ENCODE data around the gene SNX32.

Gene SNX32

DNA sequence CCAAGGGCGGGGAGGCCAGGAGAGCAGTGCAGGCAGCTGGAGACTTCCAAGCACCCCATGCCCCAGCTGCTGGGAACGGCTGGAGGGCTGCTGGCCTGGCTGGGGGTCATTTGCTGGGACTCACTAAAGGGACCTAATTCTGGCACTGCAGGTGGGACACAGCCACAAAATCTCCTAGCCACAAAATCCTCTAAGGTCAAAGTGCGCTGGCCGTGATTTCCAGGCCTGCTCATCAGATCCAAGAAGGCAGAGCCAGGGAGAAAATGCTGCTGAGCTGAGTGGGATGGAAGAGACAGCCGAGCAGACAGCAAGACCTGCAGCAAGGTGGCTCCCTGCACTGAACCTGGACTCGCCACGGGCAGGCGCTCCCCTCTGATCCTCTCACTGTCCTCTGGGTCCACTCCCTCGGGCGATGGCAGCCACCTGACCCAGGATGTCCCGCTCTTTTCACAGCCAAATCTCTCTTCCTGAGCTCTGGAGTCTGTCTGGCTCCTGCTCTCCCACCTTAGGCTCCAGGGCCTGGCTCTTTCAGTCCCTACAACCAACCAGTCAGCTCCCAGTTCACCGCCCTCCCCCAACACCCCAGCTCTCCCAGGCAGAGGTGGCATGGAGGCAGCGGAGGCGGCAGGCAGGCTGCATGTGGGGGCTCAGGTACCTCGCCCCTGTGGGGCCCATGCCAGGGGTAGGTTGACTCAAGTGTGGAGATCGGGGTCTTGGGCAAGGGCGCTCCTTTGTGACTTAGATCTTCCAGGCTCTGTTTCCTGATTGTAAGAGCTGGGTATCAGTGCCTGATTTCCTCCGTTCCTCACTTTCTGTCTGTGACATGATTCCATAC lies 32.4 kb upstream of the SNX32 start:
- no peaks in the 10 kb centered on the region for H3K9me3 ChIP-seq (ENCODE audit: control insufficient read depth in 2 of 2, low read length in 2 of 2)
- no peaks in the 10 kb centered on the region for H3K36me3 ChIP-seq (ENCODE audit: control insufficient read depth in 2 of 2, insufficient read depth in 2 of 2, low read length in 2 of 2)
- H3K27me3 ChIP-seq (ENCODE audit: control insufficient read depth in 1 of 2, insufficient read depth in 2 of 2, low read length in 2 of 2), result peaks cover 33 to 43% of the 10 kb centered on the region in 2 donors
- no peak overlapping the region for H3K27ac ChIP-seq (ENCODE audit: low read length)
- no peaks in the 10 kb centered on the region for H3K4me1 ChIP-seq (ENCODE audit: control insufficient read depth, insufficient read depth, low read length)
- no peak overlapping the region for H3K9ac ChIP-seq (ENCODE audit: low read length in 2 of 2)
- H3K4me3 ChIP-seq (ENCODE audit: low read length in 2 of 2), result no peak overlapping the region

GRCh38 chr11:65802841-65803240 lies 30.9 kb upstream of the SNX32 start:
- H3K9ac ChIP-seq (ENCODE audit: low read length in 2 of 2), result no peak overlapping the region
- no peaks in the 10 kb centered on the region for H3K4me1 ChIP-seq (ENCODE audit: control insufficient read depth, insufficient read depth, low read length)
- H3K27ac ChIP-seq (ENCODE audit: low read length), result no peak overlapping the region
- no peaks in the 10 kb centered on the region for H3K36me3 ChIP-seq (ENCODE audit: control insufficient read depth in 2 of 2, insufficient read depth in 2 of 2, low read length in 2 of 2)
- H3K9me3 ChIP-seq (ENCODE audit: control insufficient read depth in 2 of 2, low read length in 2 of 2), result no peaks in the 10 kb centered on the region
- no peak overlapping the region for H3K4me3 ChIP-seq (ENCODE audit: low read length in 2 of 2)
- peaks cover 34% of the 10 kb centered on the region in 2 donors for H3K27me3 ChIP-seq (ENCODE audit: control insufficient read depth in 1 of 2, insufficient read depth in 2 of 2, low read length in 2 of 2)

GRCh38 chr11:65803797-65804492 lies 29.8 kb upstream of the SNX32 start:
- no peaks in the 10 kb centered on the region for H3K4me1 ChIP-seq (ENCODE audit: control insufficient read depth, insufficient read depth, low read length)
- H3K9me3 ChIP-seq (ENCODE audit: control insufficient read depth in 2 of 2, low read length in 2 of 2), result no peaks in the 10 kb centered on the region
- no peak overlapping the region for H3K4me3 ChIP-seq (ENCODE audit: low read length in 2 of 2)
- H3K9ac ChIP-seq (ENCODE audit: low read length in 2 of 2), result no peak overlapping the region
- H3K36me3 ChIP-seq (ENCODE audit: control insufficient read depth in 2 of 2, insufficient read depth in 2 of 2, low read length in 2 of 2), result no peaks in the 10 kb centered on the region
- H3K27me3 ChIP-seq (ENCODE audit: control insufficient read depth in 1 of 2, insufficient read depth in 2 of 2, low read length in 2 of 2), result peaks cover 29 to 32% of the 10 kb centered on the region in 2 donors
- H3K27ac ChIP-seq (ENCODE audit: low read length), result no peak overlapping the region

GRCh38 chr11:65806979-65807378 lies 26.8 kb upstream of the SNX32 start:
- Histone ChIP-seq H3K36me3 (ENCODE audit: control insufficient read depth in 2 of 2, insufficient read depth in 2 of 2, low read length in 2 of 2) (no peaks in the 10 kb centered on the region), H3K27me3 (ENCODE audit: control insufficient read depth in 1 of 2, insufficient read depth in 2 of 2, low read length in 2 of 2) (peaks cover 18 to 24% of the 10 kb centered on the region in 2 donors), H3K4me3 (ENCODE audit: low read length in 2 of 2) (no peak overlapping the region), H3K9me3 (ENCODE audit: control insufficient read depth in 2 of 2, low read length in 2 of 2) (no peaks in the 10 kb centered on the region), H3K4me1 (ENCODE audit: control insufficient read depth, insufficient read depth, low read length) (peaks cover 2% of the 10 kb centered on the region), H3K9ac (ENCODE audit: low read length in 2 of 2) (no peak overlapping the region), H3K27ac (ENCODE audit: low read length) (no peak overlapping the region)

GRCh38 chr11:65808744-65809341 lies 24.9 kb upstream of the SNX32 start:
- Histone ChIP-seq H3K27ac (ENCODE audit: low read length) (no peak overlapping the region), H3K36me3 (ENCODE audit: control insufficient read depth in 2 of 2, insufficient read depth in 2 of 2, low read length in 2 of 2) (no peaks in the 10 kb centered on the region), H3K4me3 (ENCODE audit: low read length in 2 of 2) (no peak overlapping the region), H3K9ac (ENCODE audit: low read length in 2 of 2) (no peak overlapping the region), H3K9me3 (ENCODE audit: control insufficient read depth in 2 of 2, low read length in 2 of 2) (no peaks in the 10 kb centered on the region), H3K27me3 (ENCODE audit: control insufficient read depth in 1 of 2, insufficient read depth in 2 of 2, low read length in 2 of 2) (peaks cover 5 to 8% of the 10 kb centered on the region in 2 donors), H3K4me1 (ENCODE audit: control insufficient read depth, insufficient read depth, low read length) (peaks cover 4% of the 10 kb centered on the region)

DNA sequence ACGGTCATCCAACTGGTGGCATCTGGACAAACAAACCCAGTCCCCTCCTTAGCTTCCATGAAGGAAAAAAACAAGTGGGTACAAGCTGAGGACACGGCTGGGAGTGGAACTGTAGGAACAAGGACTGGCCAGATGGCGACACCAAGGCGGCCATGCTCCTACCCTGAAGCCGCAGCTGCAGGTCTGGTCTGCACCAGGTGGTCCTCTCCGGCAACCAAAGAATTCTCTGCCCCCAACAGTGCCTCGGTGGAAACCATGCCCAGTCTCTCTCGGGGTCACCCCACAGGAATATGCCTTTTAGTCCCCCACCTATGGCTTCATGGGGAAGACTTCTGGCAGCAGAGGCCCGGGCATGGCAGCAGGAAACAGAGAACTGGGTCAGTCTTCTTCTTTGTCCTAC lies 24.3 kb upstream of the SNX32 start:
- no peak overlapping the region for H3K9ac ChIP-seq (ENCODE audit: low read length in 2 of 2)
- H3K36me3 ChIP-seq (ENCODE audit: control insufficient read depth in 2 of 2, insufficient read depth in 2 of 2, low read length in 2 of 2), result no peaks in the 10 kb centered on the region
- peaks cover 4% of the 10 kb centered on the region for H3K4me1 ChIP-seq (ENCODE audit: control insufficient read depth, insufficient read depth, low read length)
- no peak overlapping the region for H3K27ac ChIP-seq (ENCODE audit: low read length)
- no peaks in the 10 kb centered on the region for H3K9me3 ChIP-seq (ENCODE audit: control insufficient read depth in 2 of 2, low read length in 2 of 2)
- H3K27me3 ChIP-seq (ENCODE audit: control insufficient read depth in 1 of 2, insufficient read depth in 2 of 2, low read length in 2 of 2), result peaks cover 0 to 2% of the 10 kb centered on the region in 2 donors
- H3K4me3 ChIP-seq (ENCODE audit: low read length in 2 of 2), result no peak overlapping the region

DNA sequence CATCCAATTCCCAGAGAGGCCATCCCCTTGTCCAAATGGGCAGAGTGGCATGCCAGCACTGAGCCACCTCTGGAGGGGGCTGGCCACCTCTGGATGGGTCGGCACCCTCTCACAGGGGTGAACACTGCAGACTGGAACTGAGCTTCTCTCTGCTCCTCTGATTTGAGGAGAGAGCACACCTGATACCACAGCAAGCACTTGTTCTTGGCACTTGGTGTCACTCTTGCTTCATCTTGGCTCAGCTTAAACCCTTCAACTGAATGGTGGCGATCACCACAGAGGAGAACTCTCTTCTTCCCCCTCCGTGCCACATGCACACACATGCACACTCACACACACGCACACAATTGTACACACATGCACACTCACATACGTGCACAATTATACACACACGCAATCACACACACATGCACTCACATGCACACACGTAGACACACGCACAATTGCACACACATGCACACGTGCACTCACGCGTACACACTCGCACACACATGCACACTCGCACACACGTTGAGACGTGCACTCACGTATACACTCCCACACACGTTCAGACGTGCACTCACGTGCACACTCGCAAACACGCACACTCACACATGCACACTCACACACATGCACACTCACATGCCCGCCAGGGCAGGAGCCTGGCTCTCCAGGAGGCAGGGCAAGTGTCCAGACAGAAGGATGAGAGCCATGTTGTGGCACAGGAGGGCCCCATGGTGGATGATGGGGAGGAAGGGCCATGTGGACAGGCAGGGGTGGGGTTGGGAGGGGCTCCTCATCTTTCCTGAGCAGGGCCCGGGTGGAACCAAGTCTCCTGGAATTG lies 23.5 kb upstream of the SNX32 start:
- no peak overlapping the region for H3K4me3 ChIP-seq (ENCODE audit: low read length in 2 of 2)
- no peak overlapping the region for H3K9ac ChIP-seq (ENCODE audit: low read length in 2 of 2)
- H3K27ac ChIP-seq (ENCODE audit: low read length), result no peak overlapping the region
- H3K36me3 ChIP-seq (ENCODE audit: control insufficient read depth in 2 of 2, insufficient read depth in 2 of 2, low read length in 2 of 2), result peaks cover 0 to 3% of the 10 kb centered on the region in 2 donors
- H3K9me3 ChIP-seq (ENCODE audit: control insufficient read depth in 2 of 2, low read length in 2 of 2), result no peaks in the 10 kb centered on the region
- H3K27me3 ChIP-seq (ENCODE audit: control insufficient read depth in 1 of 2, insufficient read depth in 2 of 2, low read length in 2 of 2), result peaks cover 0 to 2% of the 10 kb centered on the region in 2 donors
- H3K4me1 ChIP-seq (ENCODE audit: control insufficient read depth, insufficient read depth, low read length), result peaks cover 4% of the 10 kb centered on the region

DNA sequence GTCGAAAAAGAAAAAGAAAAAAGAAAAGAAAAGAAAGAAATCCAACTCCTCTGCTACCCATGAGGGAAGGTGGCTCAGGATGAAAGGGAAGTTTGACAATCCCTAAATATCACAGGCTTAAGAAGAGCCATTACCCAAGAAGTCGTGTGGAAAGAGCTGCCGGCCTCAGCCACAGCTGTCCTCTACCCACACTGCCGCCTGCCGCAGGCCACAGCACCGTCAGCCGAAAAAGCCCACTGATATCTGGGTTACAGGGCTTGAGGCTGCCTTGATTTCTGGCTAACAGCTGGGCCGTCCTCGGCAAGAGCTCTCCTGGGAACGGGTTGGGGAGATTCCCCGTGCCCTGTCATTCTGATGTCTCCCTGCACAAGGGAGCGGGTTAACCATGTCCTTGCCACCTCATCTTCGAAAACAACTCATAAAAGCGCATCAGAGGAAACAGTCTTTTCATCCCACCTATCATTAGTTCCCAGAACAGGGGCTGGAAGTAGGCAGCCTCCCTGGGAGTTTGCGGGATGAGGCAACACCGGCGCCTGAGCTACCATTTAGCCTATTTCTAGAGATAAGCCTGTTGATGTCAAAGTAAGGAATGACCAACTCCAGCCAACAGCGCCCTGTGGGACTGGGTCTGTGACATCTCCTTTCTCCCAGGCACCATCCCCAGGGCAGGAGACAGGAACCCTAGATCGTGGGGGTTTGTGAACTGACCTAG lies 21.8 kb upstream of the SNX32 start:
- H3K9ac ChIP-seq (ENCODE audit: low read length in 2 of 2), result no peak overlapping the region
- peaks cover 7% of the 10 kb centered on the region for H3K4me1 ChIP-seq (ENCODE audit: control insufficient read depth, insufficient read depth, low read length)
- H3K9me3 ChIP-seq (ENCODE audit: control insufficient read depth in 2 of 2, low read length in 2 of 2), result no peaks in the 10 kb centered on the region
- peaks cover 0 to 3% of the 10 kb centered on the region in 2 donors for H3K36me3 ChIP-seq (ENCODE audit: control insufficient read depth in 2 of 2, insufficient read depth in 2 of 2, low read length in 2 of 2)
- peaks cover 0 to 2% of the 10 kb centered on the region in 2 donors for H3K27me3 ChIP-seq (ENCODE audit: control insufficient read depth in 1 of 2, insufficient read depth in 2 of 2, low read length in 2 of 2)
- no peak overlapping the region for H3K4me3 ChIP-seq (ENCODE audit: low read length in 2 of 2)
- no peak overlapping the region for H3K27ac ChIP-seq (ENCODE audit: low read length)

DNA sequence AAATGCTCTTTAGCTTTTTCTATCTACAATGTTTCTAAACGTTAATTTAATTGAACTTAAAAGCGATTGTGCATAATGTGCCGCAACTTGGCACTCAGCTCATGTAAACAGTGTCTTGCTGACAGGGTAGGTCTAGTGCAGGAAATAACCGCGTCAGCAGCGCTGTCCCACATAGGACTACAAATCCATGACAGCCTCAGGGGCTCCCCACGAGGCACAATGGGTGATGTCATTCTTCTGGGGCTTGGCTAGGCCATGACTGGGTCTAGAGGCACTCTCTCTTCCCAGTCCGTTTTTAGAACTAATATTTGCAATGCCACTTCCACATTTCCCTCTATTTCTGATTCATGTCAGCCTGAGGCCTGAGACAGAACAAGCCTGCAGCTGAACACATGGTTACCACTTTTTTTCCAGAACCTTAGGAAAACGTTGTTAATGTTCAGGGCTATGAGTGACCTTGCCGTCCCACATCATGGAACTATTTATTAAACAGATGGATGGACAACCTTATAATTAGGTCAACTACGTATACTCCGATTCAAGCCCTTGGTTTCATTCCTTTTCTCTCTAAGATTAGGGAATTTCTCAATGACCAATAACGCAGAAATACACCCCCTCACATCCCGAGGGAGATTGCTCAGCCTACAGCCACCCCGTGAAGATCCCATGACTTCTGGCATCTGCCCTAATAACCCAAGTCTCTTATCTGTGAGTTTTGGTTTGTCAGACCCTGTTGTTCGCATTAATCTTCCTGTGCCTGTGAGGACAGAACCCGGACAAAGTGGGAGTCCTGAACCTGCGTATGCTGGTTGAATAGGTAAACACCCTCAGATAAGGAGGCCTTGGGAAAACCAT lies 19.4 kb upstream of the SNX32 start:
- peaks cover 0 to 3% of the 10 kb centered on the region in 2 donors for H3K36me3 ChIP-seq (ENCODE audit: control insufficient read depth in 2 of 2, insufficient read depth in 2 of 2, low read length in 2 of 2)
- peak overlapping the region in 1 of 2 donors; percentile 1 for H3K9ac ChIP-seq (ENCODE audit: low read length in 2 of 2)
- peaks cover 15% of the 10 kb centered on the region for H3K4me1 ChIP-seq (ENCODE audit: control insufficient read depth, insufficient read depth, low read length)
- no peaks in the 10 kb centered on the region for H3K9me3 ChIP-seq (ENCODE audit: control insufficient read depth in 2 of 2, low read length in 2 of 2)
- no peak overlapping the region for H3K27ac ChIP-seq (ENCODE audit: low read length)
- H3K27me3 ChIP-seq (ENCODE audit: control insufficient read depth in 1 of 2, insufficient read depth in 2 of 2, low read length in 2 of 2), result no peaks in the 10 kb centered on the region
- H3K4me3 ChIP-seq (ENCODE audit: low read length in 2 of 2), result no peak overlapping the region
